Measurements from ENCODE around the gene AMIGO3. TPM values are rescaled to one million over a fixed set of nuclear protein-coding genes. Genes with fewer than 3 reads are reported as not detected.
"Not testable (repeated sequence)": the region's sequence is repeated elsewhere in the genome, so short reads cannot be mapped to it uniquely, and the experiment has no call there.

The AMIGO3 gene
- total and polyA plus RNA-seq, 2 of the 8 experiments (the other 6 are each of a cell fraction or from before 2014, with no cell fraction given): 1.6 to 8.8 TPM

- H3K14ac ChIP-seq (ENCODE audit: insufficient read length); H3K56ac ChIP-seq (replicated peaks; ENCODE audit: insufficient read length, low read depth, low read length); H4K91ac ChIP-seq (replicated peaks; ENCODE audit: insufficient read length, low read length); H2BK20ac ChIP-seq (ENCODE audit: low read length); H3K4me1 ChIP-seq (replicated peaks in 1 of 4; ENCODE audit: control insufficient read depth in 3 of 4, insufficient read depth in 4 of 4, low read length in 3 of 4); H3K9me3 ChIP-seq (ENCODE audit: insufficient read depth in 2 of 2, low read depth in 1 of 2, low read length in 1 of 2); H4K20me1 ChIP-seq (replicated peaks in 1 of 2; ENCODE audit: control insufficient read depth in 1 of 2, insufficient read depth in 2 of 2, low read length in 2 of 2); H2AK5ac ChIP-seq (ENCODE audit: low read depth, low read length); H3K27ac ChIP-seq (ENCODE audit: low read depth, low read length); H2BK12ac ChIP-seq (ENCODE audit: low read depth, low read length); H2BK120ac ChIP-seq (replicated peaks; ENCODE audit: low read depth, low read length); H2BK15ac ChIP-seq (ENCODE audit: low read length); H3K79me2 ChIP-seq (ENCODE audit: control insufficient read depth in 1 of 2, insufficient read depth in 2 of 2, low read length in 2 of 2); H3K4ac ChIP-seq (replicated peaks; ENCODE audit: insufficient read length, low read depth, low read length); H3K18ac ChIP-seq (ENCODE audit: extremely low read depth, low read length); H3K79me1 ChIP-seq (ENCODE audit: low read depth, low read length); FAIRE-seq; H3K27me3 ChIP-seq (replicated peaks in 1 of 4; ENCODE audit: control insufficient read depth in 3 of 4, extremely low read depth in 1 of 4, insufficient read depth in 3 of 4, low read length in 3 of 4); H3K9ac ChIP-seq (replicated peaks in 1 of 4; ENCODE audit: extremely low read depth in 1 of 4, low read depth in 3 of 4, low read length in 3 of 4); H4K8ac ChIP-seq (ENCODE audit: extremely low read depth, insufficient read depth, low read length); H2BK5ac ChIP-seq (ENCODE audit: low read depth, low read length); CTCF ChIA-PET (ENCODE audit: partially characterized antibody); H3K23ac ChIP-seq (ENCODE audit: insufficient read length); H2AFZ ChIP-seq (ENCODE audit: low read length); H4K5ac ChIP-seq (ENCODE audit: insufficient read length, low read depth, low read length): not testable (repeated sequence)
- DNase-seq (ENCODE audit: low read depth in 1 of 2, low spot score in 2 of 2): peak in 1 of 2 experiments; percentile 64
- Histone ChIP-seq H3K36me3 (ENCODE audit: control insufficient read depth in 2 of 4, insufficient read depth in 4 of 4, low read length in 3 of 4) (peaks cover 19 to 31% (median 28%) of the 10 kb centered on the region in 4 experiments), H3K23me2 (ENCODE audit: low read depth, low read length) (peaks cover 14% of the 10 kb centered on the region), H3K4me2 (ENCODE audit: insufficient read depth in 1 of 2, low read depth in 2 of 2, low read length in 2 of 2) (peak overlapping the region; percentile 77 to 99), H3K4me3 (ENCODE audit: extremely low read depth in 1 of 4, insufficient read depth in 2 of 4, low read depth in 3 of 4, low read length in 4 of 4) (peak overlapping the region in 3 of 4 experiments; percentile 49 to 74 (median 54); a peak in 6 of 8 replicates)
- 24% methylated on average over 20 of the region's 36 CpGs; no CpG with 5 or more reads in 1 of the 2 experiments for WGBS, 2 experiments (ENCODE audit: extremely low coverage in 1 of 2, insufficient coverage in 1 of 2, insufficient read length in 1 of 2, insufficient replicate concordance in 2 of 2, low coverage in 1 of 2, low lambda C conversion rate in 2 of 2, missing lambda C conversion rate in 1 of 2)
- POLR2A ChIA-PET (ENCODE audit: partially characterized antibody): interaction anchor here (0.7 kb wide), 1 partner anchor 19 kb away, joined by 3 read pairs; no protein-coding TSS in a partner anchor
These were observed 33.6 kb downstream of the AMIGO3 start for GRCh38 chr3:49685846-49686245.
